Neural cell (in vitro differentiated cells): ENCODE measurements around the gene HS1BP3.

Experiments
- EP300 ChIP-seq: fragments of 450-650 bp; conservative IDR thresholded peaks from 2 replicates; pipeline ENCODE4 v1.6.1; 2014; ENCODE audit warnings: antibody characterized with exemption, mild to moderate bottlenecking, moderate library complexity; ENCODE audit not compliant: poor library complexity, severe bottlenecking
- EZH2 ChIP-seq: fragments of 200-600, 300-800 bp; shearing (Covaris generic), sonication (generic); IDR thresholded peaks from 2 replicates; pipeline ENCODE4 v1.6.1; 2014; ENCODE audit warnings: antibody characterized with exemption, low read length, borderline replicate concordance, mild to moderate bottlenecking; ENCODE audit not compliant: insufficient read depth, poor library complexity, severe bottlenecking
- MXI1 ChIP-seq: fragments of 450-650 bp; conservative IDR thresholded peaks from 2 replicates; pipeline ENCODE4 v1.6.1; 2014; ENCODE audit warnings: antibody characterized with exemption, mild to moderate bottlenecking; ENCODE audit not compliant: poor library complexity, severe bottlenecking
- POLR2AphosphoS5 ChIP-seq: IDR thresholded peaks from 2 replicates; pipeline ENCODE4 v1.6.1; 2012
- RAD21 ChIP-seq: fragments of 450-650 bp; conservative IDR thresholded peaks from 2 replicates; pipeline ENCODE4 v1.6.1; 2014; ENCODE audit warnings: antibody characterized with exemption, mild to moderate bottlenecking, moderate library complexity
- SMC3 ChIP-seq: fragments of 450-650 bp; conservative IDR thresholded peaks from 2 replicates; pipeline ENCODE4 v1.6.1; 2014; ENCODE audit warnings: antibody characterized with exemption, mild to moderate bottlenecking, moderate library complexity; ENCODE audit not compliant: poor library complexity
- TAF1 ChIP-seq: IDR thresholded peaks from 2 replicates; pipeline ENCODE4 v1.6.1; 2012; ENCODE audit warnings: low read depth
- TF ChIP-seq, protein P1 (sequence below): fragments of 450-650 bp; IDR thresholded peaks from 2 replicates; pipeline ENCODE4 v1.5.1; 2014; ENCODE audit warnings: antibody characterized with exemption, mild to moderate bottlenecking, moderate library complexity; ENCODE audit not compliant: poor library complexity, severe bottlenecking
- TF ChIP-seq, protein P2 (sequence below): IDR thresholded peaks from 2 replicates; pipeline ENCODE4 v1.6.1; 2012; ENCODE audit warnings: borderline replicate concordance

DNA sequence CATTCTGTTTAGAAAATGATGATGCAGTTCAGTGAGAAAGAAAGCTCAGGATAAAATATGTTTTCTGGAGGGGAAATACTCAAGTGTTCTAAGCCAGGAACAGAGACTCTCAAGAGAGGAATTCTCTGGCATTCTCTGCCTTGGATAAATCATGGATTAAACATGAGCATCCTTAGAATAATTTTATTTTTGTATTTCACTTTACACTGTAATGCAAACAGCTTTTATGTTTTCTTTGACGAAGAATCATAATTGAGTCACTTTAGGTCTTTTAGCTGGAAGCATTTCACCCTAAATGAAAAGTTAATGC, 27.1 kb upstream of the HS1BP3 start:
- TF ChIP-seq EZH2 (no peak), EP300 (no peak), SMC3 (no peak), RAD21 (no peak), POLR2AphosphoS5 (no peak), MXI1 (no peak), TAF1 (no peak)
- TF ChIP-seq, protein P1, sequence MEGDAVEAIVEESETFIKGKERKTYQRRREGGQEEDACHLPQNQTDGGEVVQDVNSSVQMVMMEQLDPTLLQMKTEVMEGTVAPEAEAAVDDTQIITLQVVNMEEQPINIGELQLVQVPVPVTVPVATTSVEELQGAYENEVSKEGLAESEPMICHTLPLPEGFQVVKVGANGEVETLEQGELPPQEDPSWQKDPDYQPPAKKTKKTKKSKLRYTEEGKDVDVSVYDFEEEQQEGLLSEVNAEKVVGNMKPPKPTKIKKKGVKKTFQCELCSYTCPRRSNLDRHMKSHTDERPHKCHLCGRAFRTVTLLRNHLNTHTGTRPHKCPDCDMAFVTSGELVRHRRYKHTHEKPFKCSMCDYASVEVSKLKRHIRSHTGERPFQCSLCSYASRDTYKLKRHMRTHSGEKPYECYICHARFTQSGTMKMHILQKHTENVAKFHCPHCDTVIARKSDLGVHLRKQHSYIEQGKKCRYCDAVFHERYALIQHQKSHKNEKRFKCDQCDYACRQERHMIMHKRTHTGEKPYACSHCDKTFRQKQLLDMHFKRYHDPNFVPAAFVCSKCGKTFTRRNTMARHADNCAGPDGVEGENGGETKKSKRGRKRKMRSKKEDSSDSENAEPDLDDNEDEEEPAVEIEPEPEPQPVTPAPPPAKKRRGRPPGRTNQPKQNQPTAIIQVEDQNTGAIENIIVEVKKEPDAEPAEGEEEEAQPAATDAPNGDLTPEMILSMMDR = no peak
- TF ChIP-seq, protein P2, sequence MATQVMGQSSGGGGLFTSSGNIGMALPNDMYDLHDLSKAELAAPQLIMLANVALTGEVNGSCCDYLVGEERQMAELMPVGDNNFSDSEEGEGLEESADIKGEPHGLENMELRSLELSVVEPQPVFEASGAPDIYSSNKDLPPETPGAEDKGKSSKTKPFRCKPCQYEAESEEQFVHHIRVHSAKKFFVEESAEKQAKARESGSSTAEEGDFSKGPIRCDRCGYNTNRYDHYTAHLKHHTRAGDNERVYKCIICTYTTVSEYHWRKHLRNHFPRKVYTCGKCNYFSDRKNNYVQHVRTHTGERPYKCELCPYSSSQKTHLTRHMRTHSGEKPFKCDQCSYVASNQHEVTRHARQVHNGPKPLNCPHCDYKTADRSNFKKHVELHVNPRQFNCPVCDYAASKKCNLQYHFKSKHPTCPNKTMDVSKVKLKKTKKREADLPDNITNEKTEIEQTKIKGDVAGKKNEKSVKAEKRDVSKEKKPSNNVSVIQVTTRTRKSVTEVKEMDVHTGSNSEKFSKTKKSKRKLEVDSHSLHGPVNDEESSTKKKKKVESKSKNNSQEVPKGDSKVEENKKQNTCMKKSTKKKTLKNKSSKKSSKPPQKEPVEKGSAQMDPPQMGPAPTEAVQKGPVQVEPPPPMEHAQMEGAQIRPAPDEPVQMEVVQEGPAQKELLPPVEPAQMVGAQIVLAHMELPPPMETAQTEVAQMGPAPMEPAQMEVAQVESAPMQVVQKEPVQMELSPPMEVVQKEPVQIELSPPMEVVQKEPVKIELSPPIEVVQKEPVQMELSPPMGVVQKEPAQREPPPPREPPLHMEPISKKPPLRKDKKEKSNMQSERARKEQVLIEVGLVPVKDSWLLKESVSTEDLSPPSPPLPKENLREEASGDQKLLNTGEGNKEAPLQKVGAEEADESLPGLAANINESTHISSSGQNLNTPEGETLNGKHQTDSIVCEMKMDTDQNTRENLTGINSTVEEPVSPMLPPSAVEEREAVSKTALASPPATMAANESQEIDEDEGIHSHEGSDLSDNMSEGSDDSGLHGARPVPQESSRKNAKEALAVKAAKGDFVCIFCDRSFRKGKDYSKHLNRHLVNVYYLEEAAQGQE = no peak
